ENCODE data around the gene PTPN14.
"Not testable (repeated sequence)": the region's sequence is repeated elsewhere in the genome, so short reads cannot be mapped to it uniquely, and the experiment has no call there.

PTPN14 gene

DNA sequence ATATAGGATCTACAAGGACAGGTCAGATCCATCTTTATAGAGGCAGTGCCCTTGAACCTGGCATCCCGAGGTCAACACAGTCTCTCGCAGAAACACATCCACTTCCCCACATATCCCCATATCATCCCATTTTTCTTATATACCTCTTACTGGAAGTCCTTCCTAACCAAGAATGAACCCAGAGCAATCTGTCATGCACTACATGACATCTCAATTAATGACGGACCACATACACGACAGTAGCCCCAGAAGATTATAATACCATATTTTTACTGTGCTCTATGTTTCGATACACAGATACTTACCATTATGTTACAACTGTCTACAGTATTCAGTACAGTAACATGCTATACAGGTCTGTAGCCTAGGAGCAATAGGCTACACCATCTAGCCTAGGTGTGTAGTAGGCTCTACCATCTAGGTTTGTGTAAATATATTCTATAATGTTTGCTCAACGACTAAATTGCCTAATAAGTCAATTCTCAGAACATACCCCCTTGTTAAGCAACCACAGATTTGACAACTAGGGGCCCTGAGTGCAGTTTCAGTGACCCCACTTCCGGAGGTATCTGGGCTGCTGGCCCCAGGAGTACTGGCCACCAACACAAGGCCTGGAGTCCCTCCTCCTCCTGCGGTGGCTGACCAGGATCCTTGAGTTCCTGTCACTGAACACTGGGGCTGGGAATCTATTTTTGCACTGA is 28.1 kb downstream of the PTPN14 start:
- TF ChIP-seq, protein P1, sequence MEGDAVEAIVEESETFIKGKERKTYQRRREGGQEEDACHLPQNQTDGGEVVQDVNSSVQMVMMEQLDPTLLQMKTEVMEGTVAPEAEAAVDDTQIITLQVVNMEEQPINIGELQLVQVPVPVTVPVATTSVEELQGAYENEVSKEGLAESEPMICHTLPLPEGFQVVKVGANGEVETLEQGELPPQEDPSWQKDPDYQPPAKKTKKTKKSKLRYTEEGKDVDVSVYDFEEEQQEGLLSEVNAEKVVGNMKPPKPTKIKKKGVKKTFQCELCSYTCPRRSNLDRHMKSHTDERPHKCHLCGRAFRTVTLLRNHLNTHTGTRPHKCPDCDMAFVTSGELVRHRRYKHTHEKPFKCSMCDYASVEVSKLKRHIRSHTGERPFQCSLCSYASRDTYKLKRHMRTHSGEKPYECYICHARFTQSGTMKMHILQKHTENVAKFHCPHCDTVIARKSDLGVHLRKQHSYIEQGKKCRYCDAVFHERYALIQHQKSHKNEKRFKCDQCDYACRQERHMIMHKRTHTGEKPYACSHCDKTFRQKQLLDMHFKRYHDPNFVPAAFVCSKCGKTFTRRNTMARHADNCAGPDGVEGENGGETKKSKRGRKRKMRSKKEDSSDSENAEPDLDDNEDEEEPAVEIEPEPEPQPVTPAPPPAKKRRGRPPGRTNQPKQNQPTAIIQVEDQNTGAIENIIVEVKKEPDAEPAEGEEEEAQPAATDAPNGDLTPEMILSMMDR (IDR thresholded peaks at IDR 0.05; ENCODE audit: control extremely low read depth, extremely low read depth, low read depth, missing control alignments) = no peak
- ChIA-PET CTCF (no interaction called here), POLR2A (no interaction called here)
- DNase-seq (ENCODE audit: extremely low spot score) = no peak

DNA sequence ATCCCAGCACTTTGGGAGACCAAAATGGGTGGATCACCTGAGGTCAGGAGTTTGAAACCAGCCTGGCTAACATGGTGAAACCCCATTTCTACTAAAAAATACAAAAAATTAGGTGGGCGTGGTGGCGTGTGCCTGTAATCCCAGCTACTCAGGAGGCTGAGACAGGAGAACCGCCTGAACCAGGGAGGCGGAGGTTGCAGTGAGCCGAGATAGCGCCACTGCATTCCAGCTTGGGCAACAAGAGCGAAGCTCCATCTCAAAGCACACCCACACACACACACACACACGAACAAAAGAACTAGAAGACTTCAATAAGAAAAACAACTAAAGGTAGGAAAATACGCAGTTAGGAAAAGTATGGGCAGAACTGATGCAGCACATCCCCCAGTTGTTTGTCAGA is 29.9 kb downstream of the PTPN14 start:
- DNase-seq (ENCODE audit: extremely low spot score); POLR2A ChIA-PET: not testable (repeated sequence)
- CTCF ChIA-PET = interaction anchor here (0.9 kb wide), 1 partner anchor 307 kb away, joined by 3 read pairs; no protein-coding TSS in a partner anchor

DNA sequence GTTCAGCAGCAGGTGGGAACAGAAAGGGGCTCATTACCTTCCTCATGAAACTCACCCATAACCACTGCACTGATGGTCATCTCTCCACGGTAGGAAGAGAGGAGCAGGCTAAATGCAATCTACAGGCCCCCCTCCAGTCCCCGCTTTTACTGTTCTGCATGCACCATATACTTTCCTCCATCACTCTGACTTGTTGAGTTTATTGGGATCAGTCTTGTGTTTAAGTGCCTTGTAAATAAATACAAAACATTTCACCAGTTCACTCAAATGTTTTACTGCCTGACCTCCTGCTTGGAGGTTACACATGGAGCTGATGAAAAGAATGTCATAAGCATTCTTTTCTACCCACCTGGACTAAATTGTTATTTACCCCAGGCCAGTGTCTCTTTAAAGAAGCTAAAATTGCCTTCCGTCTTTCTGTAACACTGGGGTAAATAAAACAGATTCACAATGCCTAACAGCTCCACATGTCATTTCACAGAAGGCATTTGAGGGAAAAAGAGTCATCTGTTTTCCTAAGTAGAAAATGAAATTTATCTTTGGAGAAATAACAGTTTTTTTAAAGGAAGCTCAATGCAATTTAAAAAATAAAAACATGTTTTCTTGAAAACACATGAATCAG is 30.7 kb downstream of the PTPN14 start:
- no peak for DNase-seq (ENCODE audit: extremely low spot score)
- ChIA-PET POLR2A (no interaction called here), CTCF (interaction anchor here (0.9 kb wide), 1 partner anchor 306 kb away, joined by 3 read pairs; no protein-coding TSS in a partner anchor)
- TF ChIP-seq, protein P1 (IDR thresholded peaks at IDR 0.05; ENCODE audit: control extremely low read depth, extremely low read depth, low read depth, missing control alignments) = no peak

DNA sequence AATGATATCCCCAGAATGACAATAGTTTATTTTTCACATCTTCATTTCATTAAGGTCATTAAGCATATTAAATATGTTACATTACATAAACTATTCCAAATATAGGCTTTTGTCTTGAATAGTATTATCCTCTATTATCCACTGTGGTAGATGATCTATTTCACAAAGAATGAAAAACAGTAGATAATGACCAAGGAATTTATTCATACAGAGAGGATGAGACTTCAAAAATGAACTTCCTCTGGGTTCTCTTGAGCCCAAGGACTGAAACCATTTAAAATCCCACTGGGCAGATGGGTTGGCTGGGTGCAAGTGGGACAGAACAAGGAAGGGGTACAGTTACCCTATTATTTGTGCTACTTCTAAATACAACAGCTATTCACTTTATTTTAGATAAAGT is 33.0 kb downstream of the PTPN14 start:
- CTCF ChIA-PET = interaction anchor here (1.4 kb wide), 1 partner anchor 14 kb away, joined by 3 read pairs; no protein-coding TSS in a partner anchor
- POLR2A ChIA-PET = no interaction called here
- DNase-seq (ENCODE audit: extremely low spot score) = no peak
- TF ChIP-seq, protein P1 (IDR thresholded peaks at IDR 0.05; ENCODE audit: control extremely low read depth, extremely low read depth, low read depth, missing control alignments) = no peak

DNA sequence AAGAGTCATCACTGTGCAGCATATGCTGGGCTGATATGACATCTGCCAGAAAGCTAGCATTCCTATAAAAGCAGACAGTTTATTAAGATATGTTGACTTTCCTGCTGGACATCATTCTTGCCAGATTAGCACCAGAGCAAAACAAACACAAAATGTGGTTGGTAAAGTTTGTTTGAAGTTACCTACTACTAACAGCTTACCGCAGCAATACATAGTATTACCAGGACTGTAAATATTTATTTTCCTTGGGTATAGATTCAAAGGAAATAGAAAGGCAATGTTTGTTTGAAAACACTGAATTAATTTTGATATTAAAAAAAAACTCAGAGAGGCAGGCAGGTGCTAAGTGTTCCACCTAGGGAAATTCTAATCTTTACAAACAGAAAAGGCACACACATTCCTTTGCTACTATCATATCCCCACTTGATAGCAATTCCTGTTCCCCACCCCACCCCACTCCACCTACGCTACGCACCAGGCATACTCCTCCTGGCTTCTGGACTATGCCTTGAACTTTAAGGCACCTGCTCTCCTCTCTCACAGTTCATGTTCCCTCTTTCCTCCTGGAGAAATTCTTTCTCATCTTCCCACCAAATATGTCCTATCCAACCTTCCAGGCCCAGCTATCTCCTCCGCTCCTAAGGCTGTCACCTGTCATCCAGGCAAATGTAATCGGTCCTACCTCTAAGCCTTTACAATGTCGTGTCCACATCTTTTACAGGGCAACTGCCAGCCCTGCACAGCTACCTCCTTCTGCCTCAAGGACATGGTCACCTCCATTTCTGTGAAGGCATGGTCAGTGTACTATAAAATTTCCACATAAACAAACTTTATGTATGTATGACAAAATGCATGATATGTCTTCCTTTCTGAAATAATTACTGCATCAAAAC is 34.7 kb downstream of the PTPN14 start:
- POLR2A ChIA-PET = no interaction called here
- TF ChIP-seq, protein P1 (IDR thresholded peaks at IDR 0.05; ENCODE audit: control extremely low read depth, extremely low read depth, low read depth, missing control alignments) = no peak
- CTCF ChIA-PET = interaction anchor here (0.8 to 1.2 kb wide), 2 partner anchors 8 to 22 kb away, joined by 3 to 4 read pairs; no protein-coding TSS in a partner anchor
- DNase-seq (ENCODE audit: extremely low spot score) = no peak

DNA sequence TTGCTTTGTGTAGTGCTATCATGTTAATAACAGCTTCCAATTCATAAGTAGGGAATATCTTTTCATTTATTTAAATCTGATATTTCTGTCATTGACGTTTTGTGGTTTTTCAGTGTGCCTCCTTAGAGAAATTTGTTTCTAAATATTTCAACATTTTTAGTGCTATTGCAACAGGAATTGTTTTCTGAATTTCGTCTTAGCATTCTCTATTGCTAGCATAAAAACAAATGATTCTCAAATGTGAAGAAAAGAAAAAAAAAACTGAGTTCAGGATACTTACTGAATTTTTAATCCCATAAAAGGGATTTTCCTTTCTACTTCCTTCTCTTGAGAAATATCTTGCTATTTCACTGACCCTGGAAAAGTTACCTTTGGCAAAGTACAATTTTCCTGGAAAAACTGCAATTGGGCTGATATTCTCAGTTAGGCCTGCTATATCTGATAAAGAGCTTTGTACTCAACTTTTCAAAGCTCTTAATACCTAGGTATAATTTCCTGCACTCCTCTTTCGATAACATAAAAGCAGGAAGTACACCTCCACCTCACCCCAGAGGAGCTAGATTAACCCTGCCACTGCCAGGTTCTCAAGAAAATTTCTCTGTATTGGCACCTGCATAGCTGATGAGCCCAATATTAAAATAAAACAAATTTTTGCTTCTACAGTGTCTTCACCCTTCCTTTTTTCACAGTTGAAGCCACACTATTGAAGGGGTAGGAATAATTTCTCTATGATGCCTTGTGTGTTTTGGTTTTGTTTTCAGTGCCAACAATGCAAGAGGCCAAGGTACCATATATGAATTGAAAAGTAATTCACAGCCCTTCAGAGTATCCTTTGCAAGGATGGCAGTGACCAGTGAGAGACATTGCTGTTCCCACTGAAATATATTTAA is 35.6 kb downstream of the PTPN14 start:
- TF ChIP-seq, protein P1 (IDR thresholded peaks at IDR 0.05; ENCODE audit: control extremely low read depth, extremely low read depth, low read depth, missing control alignments) = no peak
- POLR2A ChIA-PET = no interaction called here
- CTCF ChIA-PET = no interaction called here
- DNase-seq (ENCODE audit: extremely low spot score) = no peak
